ENCODE results near the gene UBE2M. TPM values are rescaled to one million over a fixed set of nuclear protein-coding genes. Genes with fewer than 3 reads are reported as not detected.

UBE2M gene
- total RNA-seq, 1 experiment from 2014 or later, result 158 TPM

GRCh38 chr19:58556622-58557220 is 1.7 kb downstream of the UBE2M start:
- ChIA-PET POLR2A (interaction anchor here (0.9 to 6.4 kb wide), 7 partner anchors 9 to 195 kb away, joined by 3 to 44 read pairs (median 4); partner anchors contain the start of genes TRIM28 and ZBTB45), CTCF (interaction anchor here (1.1 kb wide), 1 partner anchor 42 kb away, joined by 3 read pairs; no protein-coding TSS in a partner anchor)
- intact Hi-C loops (cut with micrococcal nuclease), result no loop called here
- peaks cover 41% of the 10 kb centered on the region for H3K4me1 Mint-ChIP-seq (ENCODE audit: insufficient read depth, unreplicated experiment)
- no TSS peak for BruUV-seq (replicated peaks)
- H3K27ac Mint-ChIP-seq (ENCODE audit: low read depth, unreplicated experiment), result peak overlapping the region; percentile 99
- H3K4me3 Mint-ChIP-seq (ENCODE audit: unreplicated experiment), result peak overlapping the region; percentile 98
- no peak for DNase-seq (ENCODE audit: unreplicated experiment)
- H3K27me3 Mint-ChIP-seq (ENCODE audit: insufficient read depth, unreplicated experiment), result no peaks in the 10 kb centered on the region
- H3K36me3 Mint-ChIP-seq (ENCODE audit: insufficient read depth, unreplicated experiment), result peaks cover 77% of the 10 kb centered on the region
- no peak for TF ChIP-seq CTCF (IDR thresholded peaks at IDR 0.05; ENCODE audit: unreplicated experiment)
- H3K9me3 Mint-ChIP-seq (ENCODE audit: unreplicated experiment), result no peaks in the 10 kb centered on the region

- intact Hi-C loops (cut with micrococcal nuclease), result loop anchor here (2.0 kb wide), 1 partner anchor 37 kb away; the partner anchor contains the start of gene ZBTB45
- H3K4me3 Mint-ChIP-seq (ENCODE audit: unreplicated experiment), result peak overlapping the region; percentile 98
- no peak for DNase-seq (ENCODE audit: unreplicated experiment)
- CTCF ChIA-PET, result interaction anchor here (0.7 to 3.0 kb wide), 3 partner anchors 12 to 37 kb away, joined by 3 to 43 read pairs (median 4); partner anchors contain the start of genes TRIM28 and ZBTB45
- H3K27me3 Mint-ChIP-seq (ENCODE audit: insufficient read depth, unreplicated experiment), result no peaks in the 10 kb centered on the region
- peak overlapping the region; percentile 99 for H3K27ac Mint-ChIP-seq (ENCODE audit: low read depth, unreplicated experiment)
- TF ChIP-seq CTCF (IDR thresholded peaks at IDR 0.05; ENCODE audit: unreplicated experiment), result no peak
- H3K36me3 Mint-ChIP-seq (ENCODE audit: insufficient read depth, unreplicated experiment), result peaks cover 80% of the 10 kb centered on the region
- H3K9me3 Mint-ChIP-seq (ENCODE audit: unreplicated experiment), result no peaks in the 10 kb centered on the region
- POLR2A ChIA-PET, result interaction anchor here (1.4 to 5.4 kb wide), 4 partner anchors 11 to 36 kb away, joined by 9 to 166 read pairs (median 68); partner anchors contain the start of genes MZF1, TRIM28 and ZBTB45
- peaks cover 41% of the 10 kb centered on the region for H3K4me1 Mint-ChIP-seq (ENCODE audit: insufficient read depth, unreplicated experiment)
- BruUV-seq (replicated peaks), result TSS peak; percentile 14
Observed at GRCh38 chr19:58555920-58556621, 2.3 kb downstream of the UBE2M start.

- no TSS peak for BruUV-seq (replicated peaks)
Observed at GRCh38 chr19:58555369-58555885, 3.0 kb downstream of the UBE2M start.

More at GRCh38 chr19:58555369-58555885, 3.0 kb downstream of the UBE2M start:
- DNase-seq (ENCODE audit: unreplicated experiment), result no peak
- Mint-ChIP-seq H3K4me1 (ENCODE audit: insufficient read depth, unreplicated experiment) (peaks cover 38% of the 10 kb centered on the region), H3K9me3 (ENCODE audit: unreplicated experiment) (no peaks in the 10 kb centered on the region), H3K4me3 (ENCODE audit: unreplicated experiment) (peak overlapping the region; percentile 98), H3K36me3 (ENCODE audit: insufficient read depth, unreplicated experiment) (peaks cover 84% of the 10 kb centered on the region), H3K27me3 (ENCODE audit: insufficient read depth, unreplicated experiment) (no peaks in the 10 kb centered on the region), H3K27ac (ENCODE audit: low read depth, unreplicated experiment) (peak overlapping the region; percentile 99)
- ChIA-PET POLR2A (interaction anchor here (0.8 to 5.4 kb wide), 7 partner anchors 11 to 80 kb away, joined by 4 to 166 read pairs (median 9); partner anchors contain the start of genes MZF1, TRIM28 and ZBTB45), CTCF (interaction anchor here (0.7 to 3.0 kb wide), 4 partner anchors 10 to 36 kb away, joined by 3 to 43 read pairs (median 5); partner anchors contain the start of genes TRIM28 and ZBTB45)
- no peak for TF ChIP-seq CTCF (IDR thresholded peaks at IDR 0.05; ENCODE audit: unreplicated experiment)
- intact Hi-C loops (cut with micrococcal nuclease), result loop anchor here (2.0 kb wide), 1 partner anchor 37 kb away; the partner anchor contains the start of gene ZBTB45
